Tibial nerve (tissue), 4 donors: ENCODE results near the gene CIZ1. TPM values are rescaled to one million over a fixed set of nuclear protein-coding genes. Genes with fewer than 3 reads are reported as not detected.

Source experiments
- DNase-seq, 2 donors: peaks; one replicate each; pipeline ENCODE4 v3.0.0-alpha.2; 2019; ENCODE audit warnings: low spot score in 2 of 2
- H3K27ac ChIP-seq, 4 donors: fragments of 200-600 bp; sonication (generic) in 3 of 4; one replicate each; pipeline ENCODE4 v1.5.1; 2017 to 2019; ENCODE audit warnings: mild to moderate bottlenecking in 1 of 4
- H3K27me3 ChIP-seq, 2 donors: fragments of 200-600 bp; sonication (generic) in 1 of 2; one replicate each; pipeline versions ENCODE4 v1.5.1 to v1.6.0; 2017 to 2019
- H3K36me3 ChIP-seq, 3 donors: fragments of 200-600 bp; sonication (generic); one replicate each; pipeline ENCODE4 v1.5.1; 2018 to 2019
- H3K4me1 ChIP-seq, 4 donors: fragments of 200-600 bp; sonication (generic) in 3 of 4; one replicate each; pipeline ENCODE4 v1.5.1; 2017 to 2019
- H3K4me3 ChIP-seq, 4 donors: fragments of 200-600 bp; sonication (generic) in 3 of 4; one replicate each; pipeline ENCODE4 v1.5.1; 2017 to 2019; ENCODE audit warnings: mild to moderate bottlenecking in 1 of 4, moderate library complexity in 1 of 4
- H3K9me3 ChIP-seq, 4 donors: fragments of 200-600 bp; sonication (generic) in 3 of 4; one replicate each; pipeline ENCODE4 v1.5.1; 2017 to 2019
- EP300 ChIP-seq, 2 donors: sonication (generic); formaldehyde crosslinking; IDR thresholded peaks; one replicate each; pipeline ENCODE4 v1.6.1; 2017; ENCODE audit warnings: antibody characterized with exemption in 2 of 2, mild to moderate bottlenecking in 1 of 2
- POLR2A ChIP-seq, 2 donors: fragments of 450-650 bp; IDR thresholded peaks; one replicate each; pipeline ENCODE4 v1.6.1; 2017; ENCODE audit warnings: antibody characterized with exemption in 2 of 2, mild to moderate bottlenecking in 2 of 2, moderate library complexity in 2 of 2
- WGBS, 2 donors: methylation state at CpG; one replicate each; pipeline ENCODE4 v1.1.5; 2018; 5-methylcytosine and 5-hydroxymethylcytosine counted together
- total RNA-seq, 4 donors: library from RNA; depleted of rRNA; stranded (reverse); fragments of >200 nt; gene quantifications; one replicate each; pipeline ENCODE4 v1.1.0, GENCODE V29; 2016
- TF ChIP-seq, protein P1 (sequence below), 5 experiments: fragments of 200-600 bp in 3 of 5; fragments of 450-650 bp in 2 of 5; sonication (generic) in 3 of 5; IDR thresholded peaks; one replicate each; pipeline ENCODE4 v1.5.1; 2016 to 2019; ENCODE audit warnings: antibody characterized with exemption in 5 of 5, mild to moderate bottlenecking in 3 of 5, moderate library complexity in 2 of 5

The CIZ1 gene
- total RNA-seq, 4 donors from 2014 or later: 59.4 to 99.3 (median 71.4) TPM

GRCh38 chr9:128213746-128214497, 22.6 kb upstream of the CIZ1 start:
- Histone ChIP-seq H3K27me3 (no peaks in the 10 kb centered on the region), H3K9me3 (no peaks in the 10 kb centered on the region), H3K4me3 (no peak overlapping the region), H3K27ac (no peak overlapping the region), H3K36me3 (no peaks in the 10 kb centered on the region), H3K4me1 (peaks cover 0 to 46% (median 0%) of the 10 kb centered on the region in 4 donors)
- TF ChIP-seq, protein P1, sequence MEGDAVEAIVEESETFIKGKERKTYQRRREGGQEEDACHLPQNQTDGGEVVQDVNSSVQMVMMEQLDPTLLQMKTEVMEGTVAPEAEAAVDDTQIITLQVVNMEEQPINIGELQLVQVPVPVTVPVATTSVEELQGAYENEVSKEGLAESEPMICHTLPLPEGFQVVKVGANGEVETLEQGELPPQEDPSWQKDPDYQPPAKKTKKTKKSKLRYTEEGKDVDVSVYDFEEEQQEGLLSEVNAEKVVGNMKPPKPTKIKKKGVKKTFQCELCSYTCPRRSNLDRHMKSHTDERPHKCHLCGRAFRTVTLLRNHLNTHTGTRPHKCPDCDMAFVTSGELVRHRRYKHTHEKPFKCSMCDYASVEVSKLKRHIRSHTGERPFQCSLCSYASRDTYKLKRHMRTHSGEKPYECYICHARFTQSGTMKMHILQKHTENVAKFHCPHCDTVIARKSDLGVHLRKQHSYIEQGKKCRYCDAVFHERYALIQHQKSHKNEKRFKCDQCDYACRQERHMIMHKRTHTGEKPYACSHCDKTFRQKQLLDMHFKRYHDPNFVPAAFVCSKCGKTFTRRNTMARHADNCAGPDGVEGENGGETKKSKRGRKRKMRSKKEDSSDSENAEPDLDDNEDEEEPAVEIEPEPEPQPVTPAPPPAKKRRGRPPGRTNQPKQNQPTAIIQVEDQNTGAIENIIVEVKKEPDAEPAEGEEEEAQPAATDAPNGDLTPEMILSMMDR (IDR thresholded peaks at IDR 0.05): no peak
- no peak for TF ChIP-seq POLR2A (IDR thresholded peaks at IDR 0.05)
- TF ChIP-seq EP300 (IDR thresholded peaks at IDR 0.05): no peak
- WGBS, 2 donors: 72 to 76% methylated on average over 10 to 12 of the region's 12 CpGs
- no peak for DNase-seq

DNA sequence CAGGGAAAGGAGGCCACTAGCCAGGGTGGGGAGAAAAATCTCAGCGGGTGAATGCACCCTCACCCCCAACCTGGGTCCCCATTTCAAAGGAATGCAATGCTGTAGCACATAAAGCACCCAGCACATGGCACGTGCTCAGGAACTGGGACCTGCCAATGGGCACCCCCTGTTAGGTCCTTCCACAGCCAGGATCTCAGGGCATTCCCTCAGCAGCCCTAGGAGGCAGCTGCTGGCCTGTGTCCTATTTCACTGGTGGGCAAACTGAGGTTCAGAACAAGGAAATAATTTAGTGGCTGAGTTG, 20.6 kb upstream of the CIZ1 start:
- no peak for DNase-seq
- Histone ChIP-seq H3K9me3 (no peaks in the 10 kb centered on the region), H3K27ac (no peak overlapping the region), H3K36me3 (no peaks in the 10 kb centered on the region), H3K4me1 (peaks cover 0 to 31% (median 0%) of the 10 kb centered on the region in 4 donors), H3K4me3 (no peak overlapping the region), H3K27me3 (no peaks in the 10 kb centered on the region)
- 79 to 85% methylated on average over 2 of the region's 2 CpGs for WGBS, 2 donors
- TF ChIP-seq, protein P1 (IDR thresholded peaks at IDR 0.05): no peak
- TF ChIP-seq POLR2A (IDR thresholded peaks at IDR 0.05) (no peak), EP300 (IDR thresholded peaks at IDR 0.05) (no peak)

DNA sequence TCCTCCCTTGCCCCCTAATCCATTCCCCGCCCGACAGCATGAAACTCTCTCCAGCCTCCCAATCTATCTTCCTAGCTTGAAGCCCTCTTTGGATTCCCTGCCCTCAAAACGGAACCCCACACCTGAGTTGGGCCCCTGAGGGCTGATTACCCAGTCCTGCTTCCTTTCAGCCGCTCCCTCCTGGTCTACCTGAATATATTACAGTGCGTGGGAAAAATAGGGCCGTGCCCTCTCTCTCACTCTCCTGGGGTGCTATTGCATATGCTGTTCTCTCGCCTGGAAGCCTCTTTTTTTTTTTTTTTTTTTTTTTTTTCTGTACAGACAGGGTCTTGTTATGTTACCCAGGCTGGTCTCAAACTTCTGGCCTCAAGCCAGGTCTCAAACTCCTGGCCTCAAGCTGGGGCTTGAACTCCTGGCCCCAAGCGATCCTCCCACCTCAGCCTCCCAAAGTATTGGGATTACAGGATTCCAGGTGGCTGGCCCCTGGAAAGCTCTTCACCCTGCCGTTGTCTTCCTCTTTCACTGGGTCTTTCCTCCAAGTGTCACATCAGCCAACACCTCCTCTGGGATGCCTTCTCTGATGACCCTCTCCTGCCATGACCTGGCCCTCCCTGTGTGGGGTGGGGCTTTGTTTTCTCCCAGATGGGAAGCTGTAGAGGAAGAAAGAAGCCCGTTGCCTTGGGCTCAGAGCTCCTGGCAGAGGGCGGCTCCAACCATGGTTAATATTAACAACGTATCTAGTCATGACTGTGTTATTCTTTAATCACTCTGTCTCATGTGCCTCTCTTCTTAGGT, 20.0 kb upstream of the CIZ1 start:
- no peak for DNase-seq
- H3K36me3 ChIP-seq: no peaks in the 10 kb centered on the region
- H3K27ac ChIP-seq: no peak overlapping the region
- TF ChIP-seq, protein P1 (IDR thresholded peaks at IDR 0.05): no peak
- TF ChIP-seq EP300 (IDR thresholded peaks at IDR 0.05): no peak
- TF ChIP-seq POLR2A (IDR thresholded peaks at IDR 0.05): no peak
- no peaks in the 10 kb centered on the region for H3K9me3 ChIP-seq
- WGBS, 2 donors: 57 to 62% methylated on average over 12 of the region's 12 CpGs
- no peak overlapping the region for H3K4me3 ChIP-seq
- H3K4me1 ChIP-seq: peaks cover 0 to 26% (median 0%) of the 10 kb centered on the region in 4 donors
- H3K27me3 ChIP-seq: no peaks in the 10 kb centered on the region

DNA sequence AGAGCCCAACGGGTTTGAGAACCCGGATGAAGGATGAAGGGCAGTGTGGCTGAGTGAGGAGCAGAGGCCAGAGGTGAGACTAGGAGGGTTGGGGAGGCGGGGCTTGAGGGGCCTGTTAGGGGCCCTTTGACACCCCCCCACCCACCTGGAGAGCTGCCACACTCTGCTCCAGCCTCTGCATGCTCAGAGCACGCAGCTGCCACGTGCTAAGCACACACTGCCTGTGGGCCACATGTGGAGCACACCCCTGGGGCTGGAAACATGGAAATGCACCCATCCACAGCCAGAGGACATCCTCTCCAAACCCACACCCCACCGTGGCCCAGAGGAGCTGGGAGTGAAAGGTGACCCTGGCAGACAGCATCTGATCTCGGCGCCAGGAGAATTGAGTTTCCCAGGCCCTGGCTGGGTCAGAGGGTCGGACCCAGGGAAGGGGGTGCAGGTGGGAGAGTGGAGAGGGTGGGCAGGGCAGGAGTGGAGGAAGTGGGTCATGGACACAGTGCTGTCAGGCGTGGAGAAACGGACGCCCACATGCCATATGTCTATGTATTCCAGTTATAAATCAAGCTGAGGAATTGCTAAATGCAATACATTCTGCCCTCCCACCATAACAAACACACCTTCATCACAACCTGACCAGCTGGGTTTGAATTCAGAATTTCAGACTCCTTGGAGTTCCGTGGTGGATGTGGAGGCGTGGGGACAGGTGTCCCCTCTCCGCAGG, 17.7 kb upstream of the CIZ1 start:
- TF ChIP-seq EP300 (IDR thresholded peaks at IDR 0.05) (no peak), POLR2A (IDR thresholded peaks at IDR 0.05) (no peak)
- TF ChIP-seq, protein P1 (IDR thresholded peaks at IDR 0.05): no peak
- H3K9me3 ChIP-seq: no peaks in the 10 kb centered on the region
- H3K27ac ChIP-seq: no peak overlapping the region
- H3K4me3 ChIP-seq: no peak overlapping the region
- peaks cover 0 to 15% (median 2%) of the 10 kb centered on the region in 4 donors for H3K4me1 ChIP-seq
- peaks cover 0 to 20% of the 10 kb centered on the region in 2 donors for H3K27me3 ChIP-seq
- 62 to 72% methylated on average over 15 of the region's 15 CpGs for WGBS, 2 donors
- DNase-seq: no peak
- no peaks in the 10 kb centered on the region for H3K36me3 ChIP-seq
